ENCODE measurements around the gene SLC39A3.
A peak's percentile ranks its signal among the peaks of the same experiment; 100 is the strongest.

Gene SLC39A3

GRCh38 chr19:2739602-2740313 lies at the start of gene SLC39A3:
Gene SLC39A3, minus strand, starts transcription at chr19:2740017. Its CDS starts 2,760 bp downstream, at chr19:2737257.
- peak; percentile 98 for DNase-seq

GRCh38 chr19:2788237-2788636 lies 48.4 kb upstream of the SLC39A3 start:
- DNase-seq = no peak

GRCh38 chr19:2787115-2787514 lies 47.3 kb upstream of the SLC39A3 start:
- no peak for DNase-seq

- DNase-seq = peak; percentile 99
These were observed 45.6 kb upstream of the SLC39A3 start, which contains the start of gene THOP1 for GRCh38 chr19:2785244-2785997. Gene THOP1, plus strand, starts transcription at chr19:2785503. Its CDS starts 160 bp downstream, at chr19:2785663.

GRCh38 chr19:2783781-2784145 lies 43.9 kb upstream of the SLC39A3 start:
- DNase-seq = no peak

GRCh38 chr19:2782936-2783780 lies 43.3 kb upstream of the SLC39A3 start, which contains the start of gene SGTA:
Gene SGTA, minus strand, starts transcription at chr19:2783273. Its CDS starts 14,205 bp downstream, at chr19:2769068.
- peak; percentile 98 for DNase-seq

- no peak for DNase-seq
These were observed 42.6 kb upstream of the SLC39A3 start for GRCh38 chr19:2782329-2782935.

- no peak for DNase-seq
These were observed 40.5 kb upstream of the SLC39A3 start for GRCh38 chr19:2780284-2780683.

GRCh38 chr19:2779121-2779740 lies 39.4 kb upstream of the SLC39A3 start:
- DNase-seq = no peak

GRCh38 chr19:2777952-2778683 lies 38.3 kb upstream of the SLC39A3 start:
- DNase-seq = no peak

- DNase-seq = peak; percentile 70
These were observed 36.0 kb upstream of the SLC39A3 start for GRCh38 chr19:2775556-2776430.

- DNase-seq = peak; percentile 19
These were observed 35.2 kb upstream of the SLC39A3 start for GRCh38 chr19:2774953-2775555.

GRCh38 chr19:2774083-2774679 lies 34.4 kb upstream of the SLC39A3 start:
- DNase-seq = no peak

GRCh38 chr19:2771786-2772674 lies 32.2 kb upstream of the SLC39A3 start:
- DNase-seq = no peak

- no peak for DNase-seq
These were observed 30.5 kb upstream of the SLC39A3 start for GRCh38 chr19:2770055-2771013.

GRCh38 chr19:2769218-2769617 lies 29.4 kb upstream of the SLC39A3 start:
- DNase-seq = no peak

Data from CD4-positive, alpha-beta T cell treated with Interferon gamma for 1 hour (primary cell).